ENCODE measurements around the gene CREBRF.
"Not testable (repeated sequence)": the region's sequence is repeated elsewhere in the genome, so short reads cannot be mapped to it uniquely, and the experiment has no call there.

- TF ChIP-seq YY1 (IDR thresholded peaks at IDR 0.05; ENCODE audit: insufficient read depth, insufficient read length); SUZ12 (IDR thresholded peaks at IDR 0.05; ENCODE audit: extremely low read depth, insufficient read depth, insufficient read length); ZNF274 (IDR thresholded peaks at IDR 0.05; ENCODE audit: low read depth, low read length): not testable (repeated sequence)
These were observed 98.5 kb downstream of the CREBRF start for GRCh38 chr5:173154619-173155018.
